IPS-20b (cell line): ENCODE measurements around the gene PTPN11.
A peak's percentile ranks its signal among the peaks of the same experiment; 100 is the strongest.

Experiments
- H3K27ac ChIP-seq: one replicate; pipeline ENCODE4 v1.5.1; 2013; ENCODE audit warnings: low read length
- H3K27me3 ChIP-seq: 2 replicates; pipeline ENCODE4 v1.6.1; 2013; ENCODE audit warnings: mild to moderate bottlenecking, low read length, inconsistent platforms; ENCODE audit not compliant: insufficient read depth
- H3K36me3 ChIP-seq: 2 replicates; pipeline ENCODE4 v1.6.1; 2013; ENCODE audit warnings: low read depth, mild to moderate bottlenecking, inconsistent platforms, low read length, moderate library complexity; ENCODE audit not compliant: insufficient read depth
- H3K4me1 ChIP-seq: 2 replicates; pipeline ENCODE4 v1.6.1; 2013; ENCODE audit warnings: mild to moderate bottlenecking, control low read depth, inconsistent platforms, low read length, moderate library complexity; ENCODE audit not compliant: insufficient read depth
- H3K4me3 ChIP-seq: 2 replicates; pipeline ENCODE4 v1.5.1; 2013; ENCODE audit warnings: mild to moderate bottlenecking, low read length, inconsistent platforms
- H3K9ac ChIP-seq: 2 replicates; pipeline ENCODE4 v1.6.1; 2013; ENCODE audit warnings: low read depth, mild to moderate bottlenecking, inconsistent platforms, low read length, moderate library complexity
- H3K9me3 ChIP-seq: 2 replicates; pipeline ENCODE4 v1.6.1; 2013; ENCODE audit warnings: mild to moderate bottlenecking, low read depth, low read length, inconsistent platforms; ENCODE audit not compliant: insufficient read depth

PTPN11 gene

GRCh38 chr12:112418608-112419296, at the start of gene PTPN11:
TSS of gene PTPN11 (plus strand) at chr12:112418947. CDS start at chr12:112419112, 165 bp downstream.
- Histone ChIP-seq H3K27ac (peak within 1 kb of the TSS; percentile 40), H3K4me3 (peak within 1 kb of the TSS; percentile 99), H3K27me3 (no peaks in the 10 kb centered on the region), H3K36me3 (0 out of 2 replicates have a peak, but pooled peaks cover 11% of the 10 kb centered on the region), H3K9me3 (no peaks in the 10 kb centered on the region), H3K9ac (peak within 1 kb of the TSS; percentile 97), H3K4me1 (peaks cover 3% of the 10 kb centered on the region)

GRCh38 chr12:112370199-112370598, 48.5 kb upstream of the PTPN11 start:
- Histone ChIP-seq H3K4me1 (peaks cover 6% of the 10 kb centered on the region; the same call in 1 of the 2 replicates), H3K4me3 (no peak overlapping the region), H3K36me3 (no peaks in the 10 kb centered on the region), H3K9ac (no peak overlapping the region), H3K27ac (no peak overlapping the region), H3K27me3 (no peaks in the 10 kb centered on the region), H3K9me3 (no peaks in the 10 kb centered on the region)

- Histone ChIP-seq H3K9ac (no peak overlapping the region), H3K36me3 (no peaks in the 10 kb centered on the region), H3K4me3 (no peak overlapping the region), H3K27ac (no peak overlapping the region), H3K4me1 (peaks cover 6% of the 10 kb centered on the region; the same call in 1 of the 2 replicates), H3K9me3 (no peaks in the 10 kb centered on the region), H3K27me3 (no peaks in the 10 kb centered on the region)
Observed at GRCh38 chr12:112370868-112371510, 47.8 kb upstream of the PTPN11 start.

GRCh38 chr12:112374166-112374740, 44.5 kb upstream of the PTPN11 start:
- Histone ChIP-seq H3K4me3 (no peak overlapping the region), H3K9me3 (no peaks in the 10 kb centered on the region), H3K36me3 (no peaks in the 10 kb centered on the region), H3K27me3 (no peaks in the 10 kb centered on the region), H3K27ac (no peak overlapping the region), H3K9ac (no peak overlapping the region), H3K4me1 (no peaks in the 10 kb centered on the region)

GRCh38 chr12:112375105-112375504, 43.6 kb upstream of the PTPN11 start:
- no peak overlapping the region for H3K4me3 ChIP-seq
- H3K9ac ChIP-seq, result no peak overlapping the region
- H3K9me3 ChIP-seq, result no peaks in the 10 kb centered on the region
- no peaks in the 10 kb centered on the region for H3K4me1 ChIP-seq
- H3K27ac ChIP-seq, result no peak overlapping the region
- H3K36me3 ChIP-seq, result no peaks in the 10 kb centered on the region
- H3K27me3 ChIP-seq, result no peaks in the 10 kb centered on the region

- H3K27me3 ChIP-seq, result no peaks in the 10 kb centered on the region
- no peaks in the 10 kb centered on the region for H3K4me1 ChIP-seq
- H3K36me3 ChIP-seq, result no peaks in the 10 kb centered on the region
- peak overlapping the region; percentile 76; the same call in 1 of the 2 replicates for H3K9ac ChIP-seq
- no peaks in the 10 kb centered on the region for H3K9me3 ChIP-seq
- no peak overlapping the region for H3K27ac ChIP-seq
- peak overlapping the region; percentile 88 for H3K4me3 ChIP-seq
Observed at GRCh38 chr12:112380663-112381405, 37.9 kb upstream of the PTPN11 start.

- Histone ChIP-seq H3K27ac (no peak overlapping the region), H3K9ac (peak overlapping the region; percentile 76; the same call in 1 of the 2 replicates)
Observed at GRCh38 chr12:112381406-112381882, 37.3 kb upstream of the PTPN11 start.

GRCh38 chr12:112381883-112382796, 36.6 kb upstream of the PTPN11 start, which contains the start of gene HECTD4:
TSS of gene HECTD4 (minus strand) at chr12:112382431. CDS start at chr12:112382128, 303 bp downstream.
- H3K27me3 ChIP-seq, result no peaks in the 10 kb centered on the region
- no peaks in the 10 kb centered on the region for H3K36me3 ChIP-seq
- no peak within 1 kb of the TSS for H3K27ac ChIP-seq
- H3K9ac ChIP-seq, result peak within 1 kb of the TSS; percentile 76; the same call in 1 of the 2 replicates
- no peaks in the 10 kb centered on the region for H3K4me1 ChIP-seq
- no peaks in the 10 kb centered on the region for H3K9me3 ChIP-seq
- peak within 1 kb of the TSS; percentile 88 for H3K4me3 ChIP-seq

More at GRCh38 chr12:112381406-112381882, 37.3 kb upstream of the PTPN11 start:
- peak overlapping the region; percentile 88 for H3K4me3 ChIP-seq
- H3K27me3 ChIP-seq, result no peaks in the 10 kb centered on the region
- no peaks in the 10 kb centered on the region for H3K9me3 ChIP-seq
- H3K4me1 ChIP-seq, result no peaks in the 10 kb centered on the region
- no peaks in the 10 kb centered on the region for H3K36me3 ChIP-seq

- H3K9me3 ChIP-seq, result no peaks in the 10 kb centered on the region
- H3K36me3 ChIP-seq, result no peaks in the 10 kb centered on the region
- H3K27ac ChIP-seq, result no peak overlapping the region
- H3K9ac ChIP-seq, result peak overlapping the region; percentile 38; the same call in 1 of the 2 replicates
- no peaks in the 10 kb centered on the region for H3K4me1 ChIP-seq
- H3K27me3 ChIP-seq, result no peaks in the 10 kb centered on the region
- H3K4me3 ChIP-seq, result peak overlapping the region; percentile 59; the same call in 1 of the 2 replicates
Observed at GRCh38 chr12:112382866-112383265, 35.9 kb upstream of the PTPN11 start.

- H3K4me1 ChIP-seq, result no peaks in the 10 kb centered on the region
Observed at GRCh38 chr12:112386726-112387125, 32.0 kb upstream of the PTPN11 start.

More at GRCh38 chr12:112386726-112387125, 32.0 kb upstream of the PTPN11 start:
- Histone ChIP-seq H3K4me3 (no peak overlapping the region), H3K27me3 (no peaks in the 10 kb centered on the region), H3K36me3 (no peaks in the 10 kb centered on the region), H3K9me3 (no peaks in the 10 kb centered on the region), H3K27ac (no peak overlapping the region), H3K9ac (no peak overlapping the region)
